ENCODE measurements around the gene RNF207.

RNF207 gene

DNA sequence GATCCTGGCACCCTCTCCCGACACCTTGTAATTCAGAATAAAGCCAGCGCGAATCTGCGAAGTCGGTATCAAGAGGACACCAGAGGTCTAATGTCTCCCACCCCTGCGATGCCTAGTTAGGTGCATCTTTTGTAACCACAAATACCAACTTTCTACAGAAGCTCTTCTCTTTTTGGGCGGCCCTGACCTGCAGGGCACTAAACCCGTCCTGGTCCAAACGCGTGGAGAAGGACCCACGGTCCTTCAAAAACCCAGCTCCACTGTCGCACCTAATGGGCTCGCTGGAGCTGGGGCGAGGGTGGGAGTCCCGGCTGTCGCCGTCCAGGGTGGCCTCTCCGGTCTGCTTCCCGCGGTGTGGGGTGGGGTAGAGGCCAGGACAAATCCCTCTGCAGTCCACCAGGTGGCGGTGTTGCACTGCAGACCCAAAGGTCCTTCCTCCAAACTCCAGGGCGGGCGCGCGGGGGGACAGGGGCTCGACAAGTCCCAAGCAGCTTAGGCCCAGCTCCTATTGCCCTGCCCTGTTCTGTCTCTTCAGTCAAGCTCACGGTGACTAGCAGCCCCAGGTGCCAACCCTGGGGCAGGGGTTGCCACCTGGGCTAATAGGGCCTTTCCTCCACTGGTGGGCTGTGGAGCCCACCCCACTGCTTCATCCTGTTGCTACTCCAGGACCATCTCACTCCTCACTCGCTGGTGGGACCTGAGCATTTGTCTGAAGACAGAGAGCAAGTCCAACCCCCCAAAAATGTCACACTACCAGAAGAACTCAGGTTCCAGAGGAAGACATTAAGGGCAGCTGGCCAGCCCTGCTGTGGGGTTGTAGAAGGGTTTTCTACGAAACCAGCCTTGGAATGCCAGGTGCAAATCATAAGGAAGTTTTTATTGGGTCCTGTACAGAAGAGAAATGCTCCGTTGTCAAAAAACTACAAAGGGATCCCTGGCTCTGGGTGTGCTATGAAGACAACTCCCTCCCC is 40.9 kb downstream of the RNF207 start (continued):
- TF ChIP-seq ZBTB20 (tag by site-specific recombination; IDR thresholded peaks at IDR 0.05) (no peak), ZNF138 (tag by site-specific recombination; IDR thresholded peaks at IDR 0.05; ENCODE audit: borderline replicate concordance) (no peak), ZNF777 (tag by site-specific recombination; IDR thresholded peaks at IDR 0.05; ENCODE audit: borderline replicate concordance) (no peak), SP2 (tag by site-specific recombination; IDR thresholded peaks at IDR 0.05) (no peak), ZNF600 (tag by site-specific recombination; IDR thresholded peaks at IDR 0.05) (peak; percentile 78; the same call in 1 of the 2 replicates), ZBTB26 (tag by site-specific recombination; optimal IDR thresholded peaks at IDR 0.05) (peak; percentile 35), ZNF24 (tag by site-specific recombination; IDR thresholded peaks at IDR 0.05) (no peak), ZNF302 (tag by site-specific recombination; IDR thresholded peaks at IDR 0.05; ENCODE audit: low read depth) (no peak), ZNF48 (tag by site-specific recombination; IDR thresholded peaks at IDR 0.05) (no peak), PRDM2 (tag by site-specific recombination; IDR thresholded peaks at IDR 0.05; ENCODE audit: borderline replicate concordance) (no peak), SP7 (tag by site-specific recombination; IDR thresholded peaks at IDR 0.05) (peak; percentile 57), ZNF169 (tag by site-specific recombination; IDR thresholded peaks at IDR 0.05) (no peak), ZNF548 (tag by site-specific recombination; IDR thresholded peaks at IDR 0.05) (no peak), ZNF292 (tag by site-specific recombination; IDR thresholded peaks at IDR 0.05; ENCODE audit: borderline replicate concordance, low read depth) (no peak), ZNF324 (tag by site-specific recombination; IDR thresholded peaks at IDR 0.05) (no peak), ZNF2 (tag by site-specific recombination; IDR thresholded peaks at IDR 0.05) (peak; percentile 73; the same call in 1 of the 2 replicates), MYNN (tag by site-specific recombination; IDR thresholded peaks at IDR 0.05; ENCODE audit: borderline replicate concordance) (no peak), ZNF610 (tag by site-specific recombination; IDR thresholded peaks at IDR 0.05; ENCODE audit: borderline replicate concordance) (no peak), GFI1B (tag by site-specific recombination; IDR thresholded peaks at IDR 0.05) (no peak), ZFP41 (tag by site-specific recombination; IDR thresholded peaks at IDR 0.05; ENCODE audit: borderline replicate concordance) (no peak), GLIS2 (tag by site-specific recombination; IDR thresholded peaks at IDR 0.05) (peak; percentile 94), KLF8 (tag by site-specific recombination; IDR thresholded peaks at IDR 0.05) (peak; percentile 86), ZNF521 (tag by site-specific recombination; IDR thresholded peaks at IDR 0.05) (no peak), ZNF843 (tag by site-specific recombination; IDR thresholded peaks at IDR 0.05) (no peak), ZNF214 (tag by site-specific recombination; IDR thresholded peaks at IDR 0.05; ENCODE audit: borderline replicate concordance) (no peak), ZNF76 (tag by site-specific recombination; IDR thresholded peaks at IDR 0.05; ENCODE audit: borderline replicate concordance, low read depth) (no peak), ZFP37 (tag by site-specific recombination; IDR thresholded peaks at IDR 0.05) (no peak), PATZ1 (tag by site-specific recombination; IDR thresholded peaks at IDR 0.05) (peak; percentile 90)
- TF ChIP-seq, protein P1, sequence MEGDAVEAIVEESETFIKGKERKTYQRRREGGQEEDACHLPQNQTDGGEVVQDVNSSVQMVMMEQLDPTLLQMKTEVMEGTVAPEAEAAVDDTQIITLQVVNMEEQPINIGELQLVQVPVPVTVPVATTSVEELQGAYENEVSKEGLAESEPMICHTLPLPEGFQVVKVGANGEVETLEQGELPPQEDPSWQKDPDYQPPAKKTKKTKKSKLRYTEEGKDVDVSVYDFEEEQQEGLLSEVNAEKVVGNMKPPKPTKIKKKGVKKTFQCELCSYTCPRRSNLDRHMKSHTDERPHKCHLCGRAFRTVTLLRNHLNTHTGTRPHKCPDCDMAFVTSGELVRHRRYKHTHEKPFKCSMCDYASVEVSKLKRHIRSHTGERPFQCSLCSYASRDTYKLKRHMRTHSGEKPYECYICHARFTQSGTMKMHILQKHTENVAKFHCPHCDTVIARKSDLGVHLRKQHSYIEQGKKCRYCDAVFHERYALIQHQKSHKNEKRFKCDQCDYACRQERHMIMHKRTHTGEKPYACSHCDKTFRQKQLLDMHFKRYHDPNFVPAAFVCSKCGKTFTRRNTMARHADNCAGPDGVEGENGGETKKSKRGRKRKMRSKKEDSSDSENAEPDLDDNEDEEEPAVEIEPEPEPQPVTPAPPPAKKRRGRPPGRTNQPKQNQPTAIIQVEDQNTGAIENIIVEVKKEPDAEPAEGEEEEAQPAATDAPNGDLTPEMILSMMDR (tag by site-specific recombination; IDR thresholded peaks at IDR 0.05): peak; percentile 97

Data from HEK293 (cell line).